ENCODE data around the gene IFRD1. TPM values are rescaled to one million over a fixed set of nuclear protein-coding genes. Genes with fewer than 3 reads are reported as not detected.

The IFRD1 gene
- total and polyA plus RNA-seq, 3 experiments from 2014 or later = 37.9 to 58.8 (median 56.6) TPM

GRCh38 chr7:112428715-112429114, 21.5 kb upstream of the IFRD1 start:
- no peaks in the 10 kb centered on the region for H3K27me3 Mint-ChIP-seq
- no peaks in the 10 kb centered on the region for H3K36me3 ChIP-seq (ENCODE audit: insufficient read depth, low read length)
- H3K4me1 Mint-ChIP-seq = no peaks in the 10 kb centered on the region
- H3K27me3 ChIP-seq (ENCODE audit: insufficient read depth, low read length, poor library complexity, severe bottlenecking) = no peaks in the 10 kb centered on the region
- ChIA-PET POLR2A (no interaction called here), CTCF (no interaction called here)
- no peak overlapping the region for H3K4me3 ChIP-seq (ENCODE audit: low read length)
- no peak overlapping the region for H3K27ac ChIP-seq (ENCODE audit: low read depth, low read length)
- H3K36me3 Mint-ChIP-seq = no peaks in the 10 kb centered on the region
- H3K27ac Mint-ChIP-seq = no peak overlapping the region
- H3K4me1 ChIP-seq (ENCODE audit: insufficient read depth, low read length) = no peaks in the 10 kb centered on the region
- H3K9me3 Mint-ChIP-seq = no peaks in the 10 kb centered on the region
- DNase-seq = no peak
- H3K4me3 Mint-ChIP-seq = no peak overlapping the region
- no peaks in the 10 kb centered on the region for H3K9me3 ChIP-seq (ENCODE audit: low read length)

GRCh38 chr7:112430649-112431048, 19.6 kb upstream of the IFRD1 start:
- ChIA-PET POLR2A (no interaction called here), CTCF (no interaction called here)
- no peaks in the 10 kb centered on the region for H3K27me3 ChIP-seq (ENCODE audit: insufficient read depth, low read length, poor library complexity, severe bottlenecking)
- no peaks in the 10 kb centered on the region for H3K9me3 Mint-ChIP-seq
- no peak overlapping the region for H3K27ac ChIP-seq (ENCODE audit: low read depth, low read length)
- H3K36me3 Mint-ChIP-seq = no peaks in the 10 kb centered on the region
- no peak overlapping the region for H3K27ac Mint-ChIP-seq
- no peak for DNase-seq
- no peak overlapping the region for H3K4me3 ChIP-seq (ENCODE audit: low read length)
- H3K9me3 ChIP-seq (ENCODE audit: low read length) = no peaks in the 10 kb centered on the region
- no peak overlapping the region for H3K4me3 Mint-ChIP-seq
- H3K4me1 Mint-ChIP-seq = no peaks in the 10 kb centered on the region
- no peaks in the 10 kb centered on the region for H3K27me3 Mint-ChIP-seq
- H3K36me3 ChIP-seq (ENCODE audit: insufficient read depth, low read length) = no peaks in the 10 kb centered on the region
- H3K4me1 ChIP-seq (ENCODE audit: insufficient read depth, low read length) = no peaks in the 10 kb centered on the region

GRCh38 chr7:112431803-112432202, 18.5 kb upstream of the IFRD1 start:
- ChIA-PET POLR2A (no interaction called here), CTCF (no interaction called here)
- Mint-ChIP-seq H3K27ac (no peak overlapping the region), H3K9me3 (no peaks in the 10 kb centered on the region), H3K27me3 (no peaks in the 10 kb centered on the region), H3K4me3 (no peak overlapping the region), H3K4me1 (no peaks in the 10 kb centered on the region), H3K36me3 (no peaks in the 10 kb centered on the region)
- H3K36me3 ChIP-seq (ENCODE audit: insufficient read depth, low read length) = no peaks in the 10 kb centered on the region
- H3K27ac ChIP-seq (ENCODE audit: low read depth, low read length) = no peak overlapping the region
- no peaks in the 10 kb centered on the region for H3K9me3 ChIP-seq (ENCODE audit: low read length)
- DNase-seq = no peak
- H3K27me3 ChIP-seq (ENCODE audit: insufficient read depth, low read length, poor library complexity, severe bottlenecking) = no peaks in the 10 kb centered on the region
- no peaks in the 10 kb centered on the region for H3K4me1 ChIP-seq (ENCODE audit: insufficient read depth, low read length)
- no peak overlapping the region for H3K4me3 ChIP-seq (ENCODE audit: low read length)

- CTCF ChIA-PET = no interaction called here
- no peaks in the 10 kb centered on the region for H3K9me3 ChIP-seq (ENCODE audit: low read length)
These were observed 17.0 kb upstream of the IFRD1 start for GRCh38 chr7:112433289-112433688.

GRCh38 chr7:112437072-112437471, 13.2 kb upstream of the IFRD1 start:
- no peaks in the 10 kb centered on the region for H3K9me3 Mint-ChIP-seq
- no peak for DNase-seq
- H3K9me3 ChIP-seq (ENCODE audit: low read length) = no peaks in the 10 kb centered on the region
- no peak overlapping the region for H3K4me3 ChIP-seq (ENCODE audit: low read length)
- no peaks in the 10 kb centered on the region for H3K4me1 ChIP-seq (ENCODE audit: insufficient read depth, low read length)
- no peak overlapping the region for H3K27ac Mint-ChIP-seq
- no peaks in the 10 kb centered on the region for H3K27me3 ChIP-seq (ENCODE audit: insufficient read depth, low read length, poor library complexity, severe bottlenecking)
- ChIA-PET CTCF (interaction anchor here (1.6 kb wide), 1 partner anchor 27 kb away, joined by 4 read pairs; no protein-coding TSS in a partner anchor), POLR2A (no interaction called here)
- H3K27me3 Mint-ChIP-seq = peaks cover 3 to 15% of the 10 kb centered on the region in 2 donors
- no peak overlapping the region for H3K4me3 Mint-ChIP-seq
- peaks cover 0 to 1% (median 0%) of the 10 kb centered on the region in 3 donors for H3K36me3 Mint-ChIP-seq
- no peaks in the 10 kb centered on the region for H3K36me3 ChIP-seq (ENCODE audit: insufficient read depth, low read length)
- no peaks in the 10 kb centered on the region for H3K4me1 Mint-ChIP-seq
- H3K27ac ChIP-seq (ENCODE audit: low read depth, low read length) = no peak overlapping the region

More at GRCh38 chr7:112433289-112433688, 17.0 kb upstream of the IFRD1 start:
- Mint-ChIP-seq H3K4me1 (no peaks in the 10 kb centered on the region), H3K27me3 (no peaks in the 10 kb centered on the region), H3K4me3 (no peak overlapping the region), H3K27ac (no peak overlapping the region), H3K9me3 (no peaks in the 10 kb centered on the region), H3K36me3 (no peaks in the 10 kb centered on the region)
- no peaks in the 10 kb centered on the region for H3K36me3 ChIP-seq (ENCODE audit: insufficient read depth, low read length)
- H3K27me3 ChIP-seq (ENCODE audit: insufficient read depth, low read length, poor library complexity, severe bottlenecking) = no peaks in the 10 kb centered on the region
- no peak overlapping the region for H3K27ac ChIP-seq (ENCODE audit: low read depth, low read length)
- no peaks in the 10 kb centered on the region for H3K4me1 ChIP-seq (ENCODE audit: insufficient read depth, low read length)
- DNase-seq = no peak
- no peak overlapping the region for H3K4me3 ChIP-seq (ENCODE audit: low read length)
- POLR2A ChIA-PET = no interaction called here

GRCh38 chr7:112439476-112439875, 10.8 kb upstream of the IFRD1 start:
- Mint-ChIP-seq H3K27ac (no peak overlapping the region), H3K4me1 (no peaks in the 10 kb centered on the region), H3K9me3 (no peaks in the 10 kb centered on the region), H3K36me3 (peaks cover 0 to 1% (median 0%) of the 10 kb centered on the region in 3 donors), H3K4me3 (no peak overlapping the region), H3K27me3 (peaks cover 3 to 19% of the 10 kb centered on the region in 2 donors)
- Histone ChIP-seq H3K36me3 (ENCODE audit: insufficient read depth, low read length) (no peaks in the 10 kb centered on the region), H3K4me3 (ENCODE audit: low read length) (no peak overlapping the region), H3K9me3 (ENCODE audit: low read length) (no peaks in the 10 kb centered on the region), H3K4me1 (ENCODE audit: insufficient read depth, low read length) (no peaks in the 10 kb centered on the region), H3K27ac (ENCODE audit: low read depth, low read length) (no peak overlapping the region), H3K27me3 (ENCODE audit: insufficient read depth, low read length, poor library complexity, severe bottlenecking) (no peaks in the 10 kb centered on the region)
- POLR2A ChIA-PET = no interaction called here
- DNase-seq = no peak
- CTCF ChIA-PET = no interaction called here

- Mint-ChIP-seq H3K36me3 (peaks cover 0 to 1% (median 0%) of the 10 kb centered on the region in 3 donors), H3K4me1 (no peaks in the 10 kb centered on the region), H3K27ac (no peak overlapping the region), H3K27me3 (peaks cover 3 to 19% of the 10 kb centered on the region in 2 donors), H3K4me3 (no peak overlapping the region), H3K9me3 (no peaks in the 10 kb centered on the region)
- Histone ChIP-seq H3K36me3 (ENCODE audit: insufficient read depth, low read length) (no peaks in the 10 kb centered on the region), H3K4me1 (ENCODE audit: insufficient read depth, low read length) (no peaks in the 10 kb centered on the region), H3K4me3 (ENCODE audit: low read length) (no peak overlapping the region), H3K27me3 (ENCODE audit: insufficient read depth, low read length, poor library complexity, severe bottlenecking) (no peaks in the 10 kb centered on the region), H3K27ac (ENCODE audit: low read depth, low read length) (no peak overlapping the region), H3K9me3 (ENCODE audit: low read length) (no peaks in the 10 kb centered on the region)
- DNase-seq = no peak
- POLR2A ChIA-PET = no interaction called here
- CTCF ChIA-PET = no interaction called here
These were observed 8.1 kb upstream of the IFRD1 start for GRCh38 chr7:112442210-112442609.

GRCh38 chr7:112444505-112444904, 5.8 kb upstream of the IFRD1 start:
- no peak overlapping the region for H3K27ac Mint-ChIP-seq
- no peak overlapping the region for H3K4me3 ChIP-seq (ENCODE audit: low read length)
- no peak overlapping the region for H3K4me3 Mint-ChIP-seq
- no peak overlapping the region for H3K27ac ChIP-seq (ENCODE audit: low read depth, low read length)
- CTCF ChIA-PET = no interaction called here
- POLR2A ChIA-PET = no interaction called here
- no peaks in the 10 kb centered on the region for H3K9me3 Mint-ChIP-seq
- H3K36me3 ChIP-seq (ENCODE audit: insufficient read depth, low read length) = no peaks in the 10 kb centered on the region
- peaks cover 0 to under 1% (median 0%) of the 10 kb centered on the region in 3 donors for H3K36me3 Mint-ChIP-seq
- no peaks in the 10 kb centered on the region for H3K9me3 ChIP-seq (ENCODE audit: low read length)
- H3K4me1 ChIP-seq (ENCODE audit: insufficient read depth, low read length) = peaks cover 4% of the 10 kb centered on the region
- no peak for DNase-seq
- H3K27me3 Mint-ChIP-seq = peaks cover 0 to 12% of the 10 kb centered on the region in 2 donors
- peaks cover 6 to 9% (median 8%) of the 10 kb centered on the region in 3 donors for H3K4me1 Mint-ChIP-seq
- H3K27me3 ChIP-seq (ENCODE audit: insufficient read depth, low read length, poor library complexity, severe bottlenecking) = no peaks in the 10 kb centered on the region

GRCh38 chr7:112446431-112446830, 3.8 kb upstream of the IFRD1 start:
- Histone ChIP-seq H3K4me1 (ENCODE audit: insufficient read depth, low read length) (peaks cover 12% of the 10 kb centered on the region), H3K9me3 (ENCODE audit: low read length) (no peaks in the 10 kb centered on the region), H3K36me3 (ENCODE audit: insufficient read depth, low read length) (no peaks in the 10 kb centered on the region), H3K4me3 (ENCODE audit: low read length) (no peak overlapping the region), H3K27me3 (ENCODE audit: insufficient read depth, low read length, poor library complexity, severe bottlenecking) (no peaks in the 10 kb centered on the region), H3K27ac (ENCODE audit: low read depth, low read length) (no peak overlapping the region)
- H3K27me3 Mint-ChIP-seq = peaks cover 4 to 7% of the 10 kb centered on the region in 2 donors
- POLR2A ChIA-PET = no interaction called here
- DNase-seq = no peak
- peak overlapping the region in 1 of 8 donors; percentile 56 for H3K27ac Mint-ChIP-seq
- peaks cover 12 to 24% (median 15%) of the 10 kb centered on the region in 3 donors for H3K4me1 Mint-ChIP-seq
- H3K4me3 Mint-ChIP-seq = peak overlapping the region in 1 of 7 donors; percentile 44
- H3K36me3 Mint-ChIP-seq = peaks cover 0 to 12% (median 0%) of the 10 kb centered on the region in 3 donors
- CTCF ChIA-PET = no interaction called here
- H3K9me3 Mint-ChIP-seq = no peaks in the 10 kb centered on the region

All from CD8-positive, alpha-beta memory T cell (primary cell).